Measurements from ENCODE around the gene ARHGEF12.

- no peak for TF ChIP-seq CTCF (IDR thresholded peaks at IDR 0.05)
- no peak for TF ChIP-seq EZH2 (IDR thresholded peaks at IDR 0.05; ENCODE audit: borderline replicate concordance, insufficient read depth, low read depth, low read length, poor library complexity, severe bottlenecking)
These were observed 96.1 kb downstream of the ARHGEF12 start for GRCh38 chr11:120432056-120433018.
